Mucosa of rectum (tissue), 2 donors: Measurements from ENCODE around the gene GJB4.

Experiments
- H3K27ac ChIP-seq, 2 donors: one replicate each; pipeline ENCODE4 v1.7.0; 2013; ENCODE audit warnings: inconsistent platforms in 2 of 2, low read depth in 2 of 2, low read length in 2 of 2
- H3K27me3 ChIP-seq, 2 donors: one replicate each; pipeline ENCODE4 v1.7.0; 2013; ENCODE audit warnings: low read length in 2 of 2; ENCODE audit not compliant: control insufficient read depth in 2 of 2, insufficient read depth in 2 of 2
- H3K36me3 ChIP-seq, 2 donors: one replicate each; pipeline ENCODE4 v1.7.0; 2013; ENCODE audit warnings: low read length in 2 of 2; ENCODE audit not compliant: control insufficient read depth in 2 of 2, insufficient read depth in 2 of 2
- H3K4me1 ChIP-seq, 2 donors: one replicate each; pipeline ENCODE4 v1.7.0; 2013; ENCODE audit warnings: low read length in 2 of 2, mild to moderate bottlenecking in 1 of 2; ENCODE audit not compliant: control insufficient read depth in 2 of 2, insufficient read depth in 2 of 2
- H3K4me3 ChIP-seq, 2 donors: one replicate each; pipeline ENCODE4 v1.7.0; 2013; ENCODE audit warnings: low read length in 2 of 2
- H3K9ac ChIP-seq, 2 donors: one replicate each; pipeline ENCODE4 v1.7.0; 2013; ENCODE audit warnings: low read length in 2 of 2, low read depth in 1 of 2, mild to moderate bottlenecking in 1 of 2
- H3K9me3 ChIP-seq, 2 donors: one replicate each; pipeline ENCODE4 v1.7.0; 2013; ENCODE audit warnings: low read length in 2 of 2; ENCODE audit not compliant: control insufficient read depth in 2 of 2
- donor health status: healthy.
- donor health status: Normal muscosa, but diverticular disease.

Gene GJB4

GRCh38 chr1:34784751-34785221 is 25.2 kb downstream of the GJB4 start:
- Histone ChIP-seq H3K27ac (no peak overlapping the region), H3K4me1 (peaks cover 29 to 39% of the 10 kb centered on the region in 2 donors), H3K27me3 (peaks cover 10 to 23% of the 10 kb centered on the region in 2 donors), H3K9ac (no peak overlapping the region), H3K9me3 (no peaks in the 10 kb centered on the region), H3K4me3 (no peak overlapping the region), H3K36me3 (peaks cover 3 to 6% of the 10 kb centered on the region in 2 donors)

GRCh38 chr1:34785231-34785874 is 25.8 kb downstream of the GJB4 start:
- peaks cover 3 to 6% of the 10 kb centered on the region in 2 donors for H3K36me3 ChIP-seq
- no peak overlapping the region for H3K27ac ChIP-seq
- H3K9me3 ChIP-seq = no peaks in the 10 kb centered on the region
- H3K4me1 ChIP-seq = peaks cover 26 to 39% of the 10 kb centered on the region in 2 donors
- peaks cover 10 to 22% of the 10 kb centered on the region in 2 donors for H3K27me3 ChIP-seq
- no peak overlapping the region for H3K9ac ChIP-seq
- no peak overlapping the region for H3K4me3 ChIP-seq

DNA sequence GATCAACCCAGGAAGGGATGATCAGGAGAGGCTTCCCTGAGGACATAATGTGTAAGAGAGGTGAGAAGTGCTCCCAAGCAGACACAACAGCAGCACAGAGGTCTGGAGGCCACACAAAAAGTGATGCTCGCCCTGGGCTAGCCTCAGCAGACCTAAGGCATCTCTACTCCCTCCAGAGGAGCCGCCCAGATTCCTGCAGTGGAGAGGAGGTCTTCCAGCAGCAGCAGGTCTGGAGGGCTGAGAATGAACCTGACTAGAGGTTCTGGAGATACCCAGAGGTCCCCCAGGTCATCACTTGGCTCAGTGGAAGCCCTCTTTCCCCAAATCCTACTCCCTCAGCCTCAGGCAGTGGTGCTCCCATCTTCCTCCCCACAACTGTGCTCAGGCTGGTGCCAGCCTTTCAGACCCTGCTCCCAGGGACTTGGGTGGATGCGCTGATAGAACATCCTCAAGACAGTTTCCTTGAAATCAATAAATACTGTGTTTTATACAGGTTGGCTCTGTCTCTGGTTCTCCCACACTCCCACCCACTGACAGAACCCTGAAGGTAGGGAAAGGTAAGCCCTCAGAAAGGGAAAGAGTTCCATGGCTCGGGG is 26.4 kb downstream of the GJB4 start:
- Histone ChIP-seq H3K27me3 (peaks cover 8 to 22% of the 10 kb centered on the region in 2 donors), H3K27ac (no peak overlapping the region), H3K4me3 (no peak overlapping the region), H3K4me1 (peaks cover 26 to 36% of the 10 kb centered on the region in 2 donors), H3K9ac (no peak overlapping the region), H3K9me3 (no peaks in the 10 kb centered on the region), H3K36me3 (peaks cover 3 to 6% of the 10 kb centered on the region in 2 donors)

GRCh38 chr1:34786521-34787325 is 27.2 kb downstream of the GJB4 start:
- H3K9ac ChIP-seq = no peak overlapping the region
- peaks cover 9 to 24% of the 10 kb centered on the region in 2 donors for H3K27me3 ChIP-seq
- H3K4me1 ChIP-seq = peaks cover 26 to 36% of the 10 kb centered on the region in 2 donors
- peak overlapping the region; percentile 15 to 52 for H3K27ac ChIP-seq
- H3K4me3 ChIP-seq = no peak overlapping the region
- H3K9me3 ChIP-seq = no peaks in the 10 kb centered on the region
- H3K36me3 ChIP-seq = peaks cover 3 to 6% of the 10 kb centered on the region in 2 donors

- H3K27me3 ChIP-seq = peaks cover 9 to 22% of the 10 kb centered on the region in 2 donors
- H3K4me1 ChIP-seq = peaks cover 22 to 30% of the 10 kb centered on the region in 2 donors
- peaks cover 3 to 6% of the 10 kb centered on the region in 2 donors for H3K36me3 ChIP-seq
- H3K27ac ChIP-seq = no peak overlapping the region
- no peaks in the 10 kb centered on the region for H3K9me3 ChIP-seq
- no peak overlapping the region for H3K9ac ChIP-seq
- H3K4me3 ChIP-seq = no peak overlapping the region
These were observed 28.2 kb downstream of the GJB4 start for GRCh38 chr1:34787461-34788420.

DNA sequence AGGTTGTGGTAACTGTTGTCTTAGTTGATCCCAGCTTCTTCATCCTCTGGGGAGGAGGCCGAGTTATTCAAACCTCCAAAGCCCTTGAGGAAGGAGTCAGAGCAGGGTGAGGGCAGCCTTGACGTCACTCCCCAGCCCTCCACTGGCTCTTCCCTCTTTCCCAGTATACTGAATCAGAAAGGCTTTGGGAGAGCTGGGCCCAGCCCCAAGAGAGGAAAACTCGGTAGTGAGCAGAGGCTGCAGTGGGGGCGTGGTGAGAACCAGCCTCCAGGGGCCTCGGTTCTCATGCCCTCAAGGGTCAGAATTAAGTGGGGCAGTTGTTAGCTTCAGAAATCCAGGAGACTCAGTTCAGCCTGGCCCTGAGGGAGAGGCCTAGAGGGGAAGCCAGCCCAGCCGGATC is 31.4 kb downstream of the GJB4 start:
- Histone ChIP-seq H3K27ac (no peak overlapping the region), H3K36me3 (no peaks in the 10 kb centered on the region), H3K9me3 (no peaks in the 10 kb centered on the region), H3K4me1 (peaks cover 13 to 16% of the 10 kb centered on the region in 2 donors), H3K4me3 (no peak overlapping the region), H3K9ac (no peak overlapping the region), H3K27me3 (peaks cover 17 to 25% of the 10 kb centered on the region in 2 donors)

DNA sequence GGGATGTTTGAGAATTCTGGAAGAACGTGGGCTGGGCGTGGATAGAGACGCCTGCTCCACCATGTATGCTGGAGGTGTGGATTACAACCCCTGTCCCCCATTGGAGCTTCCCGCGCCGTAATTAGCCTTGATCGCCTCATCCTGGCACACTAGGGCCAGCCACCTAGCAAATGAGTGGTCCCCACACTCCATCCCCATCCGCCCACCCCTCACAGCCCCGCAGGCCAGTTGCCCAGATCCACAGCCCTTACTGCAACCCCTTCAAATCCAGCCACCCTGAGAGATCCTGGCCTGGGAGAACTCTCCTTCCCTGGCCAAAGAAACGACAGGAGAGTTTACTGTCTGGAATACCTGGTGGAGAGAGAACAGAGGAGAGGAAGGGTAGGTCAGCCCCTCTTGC is 32.9 kb downstream of the GJB4 start:
- Histone ChIP-seq H3K36me3 (no peaks in the 10 kb centered on the region), H3K4me3 (no peak overlapping the region), H3K27ac (no peak overlapping the region), H3K9me3 (no peaks in the 10 kb centered on the region), H3K4me1 (peaks cover 4 to 8% of the 10 kb centered on the region in 2 donors), H3K9ac (no peak overlapping the region), H3K27me3 (peaks cover 17 to 21% of the 10 kb centered on the region in 2 donors)

DNA sequence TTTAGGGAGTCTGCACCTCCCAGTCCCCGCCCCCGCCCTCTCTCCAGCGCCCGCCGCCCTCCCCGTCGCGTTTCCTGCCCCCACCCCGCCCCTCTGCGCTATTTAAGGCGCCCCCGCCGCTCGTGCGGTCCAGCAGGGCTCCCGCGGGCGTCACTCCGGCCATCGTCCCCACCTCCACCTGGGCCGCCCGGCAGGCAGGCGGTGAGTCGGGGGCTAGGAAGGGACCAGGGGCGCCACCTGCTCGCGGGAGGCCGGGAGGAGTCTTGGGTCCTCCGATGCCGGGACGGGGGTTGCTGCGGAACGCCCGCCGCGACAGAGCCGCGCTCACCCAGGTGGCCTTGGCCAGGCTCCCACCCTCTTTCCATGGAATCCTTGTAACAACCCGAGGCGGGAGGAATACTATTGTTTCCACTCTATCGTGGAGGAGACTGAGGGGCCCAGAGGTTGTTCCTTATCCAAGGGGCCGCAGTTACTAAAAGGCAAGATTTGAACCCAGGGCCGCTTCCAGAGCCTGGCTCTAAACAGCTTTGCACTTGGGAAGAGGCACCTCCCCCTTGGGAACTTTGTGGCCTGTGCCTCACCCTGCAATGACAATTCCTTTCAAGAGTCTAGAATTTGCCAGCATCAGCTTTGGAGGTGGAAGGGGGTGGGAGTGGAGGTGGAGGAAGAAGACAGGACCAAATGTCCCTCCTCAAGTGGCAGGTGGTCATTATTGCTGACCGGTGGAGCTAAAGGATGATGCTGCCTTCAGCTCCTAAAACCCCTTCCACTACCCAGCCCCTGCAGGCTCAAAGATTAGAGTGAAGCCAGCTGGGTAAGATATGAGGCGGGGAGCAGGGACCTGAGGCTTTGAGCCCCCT is 33.6 kb downstream of the GJB4 start, which contains the start of gene GJA4:
TSS of gene GJA4 (plus strand) at position 132 of the 860 bp plus-strand sequence. CDS start 1,215 bp downstream, outside the sequence.
- H3K9me3 ChIP-seq = no peaks in the 10 kb centered on the region

More for the DNA sequence above, 33.6 kb downstream of the GJB4 start, which contains the start of gene GJA4:
- peaks cover 17 to 21% of the 10 kb centered on the region in 2 donors for H3K27me3 ChIP-seq
- H3K4me1 ChIP-seq = peaks cover 0 to under 1% of the 10 kb centered on the region in 2 donors
- peak within 1 kb of the TSS in 1 of 2 donors; percentile 21 for H3K27ac ChIP-seq
- peak within 1 kb of the TSS in 1 of 2 donors; percentile 34 for H3K9ac ChIP-seq
- no peaks in the 10 kb centered on the region for H3K36me3 ChIP-seq
- H3K4me3 ChIP-seq = peak within 1 kb of the TSS; percentile 28 to 33
